H1 (cell line): ENCODE data around the gene SLC28A2. TPM values are rescaled to one million over a fixed set of nuclear protein-coding genes. Genes with fewer than 3 reads are reported as not detected.
"Not testable (repeated sequence)": the region's sequence is repeated elsewhere in the genome, so short reads cannot be mapped to it uniquely, and the experiment has no call there.

Experiments used
- CTCF ChIA-PET: fragments of 300-600 bp; sonication (Branson Sonifier 250); formaldehyde crosslinking; loops from one replicate; lab custom pipeline; 2021; ENCODE audit not compliant: partially characterized antibody; lab: Charles Lee
- POLR2A ChIA-PET: fragments of 300-600 bp; sonication (Branson Sonifier 250); formaldehyde crosslinking; loops from one replicate; lab custom pipeline; 2021; ENCODE audit warnings: inconsistent platforms; ENCODE audit not compliant: partially characterized antibody; lab: Charles Lee
- DNase-seq, 2 experiments: peaks; one replicate each; pipeline versions ENCODE4 v3.0.0 to v3.0.0-alpha.2; 2010 to 2022; ENCODE audit warnings: low spot score in 2 of 2, low read depth in 1 of 2, mixed read lengths in 1 of 2
- FAIRE-seq: peaks from 2 replicates; lab custom pipeline; 2011; peaks lifted over from hg19 to GRCh38; lab: Jason Lieb, UNC
- H2AFZ ChIP-seq: 2 replicates; pipeline ENCODE4 v1.8.1; 2012; ENCODE audit warnings: low read length, inconsistent platforms
- H2AK5ac ChIP-seq: 2 replicates; pipeline ENCODE4 v1.6.1; 2013; ENCODE audit warnings: low read depth, low read length
- H2BK120ac ChIP-seq: replicated peaks from 2 replicates; pipeline ENCODE3; 2013; ENCODE audit warnings: low read depth, low read length, inconsistent platforms
- H2BK12ac ChIP-seq: 2 replicates; pipeline ENCODE4 v1.6.1; 2013; ENCODE audit warnings: low read depth, low read length
- H2BK15ac ChIP-seq: 2 replicates; pipeline ENCODE4 v1.6.1; 2013; ENCODE audit warnings: low read length
- H2BK20ac ChIP-seq: 2 replicates; pipeline ENCODE4 v1.6.1; 2013; ENCODE audit warnings: low read length
- H2BK5ac ChIP-seq: 2 replicates; pipeline ENCODE4 v1.6.1; 2013; ENCODE audit warnings: low read depth, low read length
- H3K14ac ChIP-seq: 2 replicates; pipeline ENCODE4 v1.6.1; 2013; ENCODE audit warnings: inconsistent platforms; ENCODE audit not compliant: insufficient read length
- H3K18ac ChIP-seq: 2 replicates; pipeline ENCODE4 v1.6.1; 2013; ENCODE audit warnings: low read length; ENCODE audit errors: extremely low read depth
- H3K23ac ChIP-seq: 2 replicates; pipeline ENCODE4 v1.6.1; 2013; ENCODE audit warnings: inconsistent platforms; ENCODE audit not compliant: insufficient read length
- H3K23me2 ChIP-seq: 2 replicates; pipeline ENCODE4 v1.6.1; 2013; ENCODE audit warnings: low read depth, low read length
- H3K27ac ChIP-seq: 2 replicates; pipeline ENCODE4 v1.6.1; 2011; ENCODE audit warnings: low read depth, low read length, inconsistent platforms
- H3K27me3 ChIP-seq, 4 experiments: replicated peaks in 1 of 4; 1 replicate in 1 of 4; 2 replicates in 3 of 4; pipeline versions ENCODE4 v1.6.1 to v1.8.1; 2011 to 2013; ENCODE audit warnings: low read length in 3 of 4, mild to moderate bottlenecking in 3 of 4, inconsistent platforms in 2 of 4, mixed read lengths in 2 of 4, moderate library complexity in 1 of 4; ENCODE audit not compliant: control insufficient read depth in 3 of 4, insufficient read depth in 3 of 4; ENCODE audit errors: extremely low read depth in 1 of 4
- H3K36me3 ChIP-seq, 4 experiments: 2 replicates each; pipeline versions ENCODE4 v1.6.1 to v1.8.1; 2011 to 2013; ENCODE audit warnings: mild to moderate bottlenecking in 4 of 4, low read length in 3 of 4, moderate library complexity in 2 of 4, control low read depth in 1 of 4, inconsistent platforms in 1 of 4; ENCODE audit not compliant: insufficient read depth in 4 of 4, control insufficient read depth in 2 of 4
- H3K4ac ChIP-seq: replicated peaks from 2 replicates; pipeline ENCODE3; 2013; ENCODE audit warnings: low read length, low read depth, mixed read lengths, inconsistent platforms; ENCODE audit not compliant: insufficient read length
- H3K4me1 ChIP-seq, 4 experiments: replicated peaks in 1 of 4; 1 replicate in 1 of 4; 2 replicates in 3 of 4; pipeline versions ENCODE4 v1.6.1 to v1.8.1; 2011 to 2013; ENCODE audit warnings: low read length in 3 of 4, inconsistent platforms in 2 of 4, mixed read lengths in 1 of 4; ENCODE audit not compliant: insufficient read depth in 4 of 4, control insufficient read depth in 3 of 4
- H3K4me2 ChIP-seq, 2 experiments: 2 replicates each; pipeline versions ENCODE4 v1.6.1 to v1.8.1; 2011 to 2013; ENCODE audit warnings: low read depth in 2 of 2, low read length in 2 of 2, control low read depth in 1 of 2, inconsistent platforms in 1 of 2, mild to moderate bottlenecking in 1 of 2; ENCODE audit not compliant: insufficient read depth in 1 of 2
- H3K4me3 ChIP-seq, 4 experiments: fragments of 200-600, 300-600 bp in 1 of 4; sonication (generic), shearing (Covaris generic), sonication (Bioruptor Twin) in 1 of 4; 2 replicates each; pipeline versions ENCODE4 v1.5.1 to v1.8.1; 2011 to 2016; ENCODE audit warnings: low read length in 4 of 4, low read depth in 3 of 4, control low read depth in 2 of 4, inconsistent platforms in 2 of 4, mild to moderate bottlenecking in 2 of 4, mixed read lengths in 1 of 4, moderate library complexity in 1 of 4; ENCODE audit not compliant: insufficient read depth in 2 of 4; ENCODE audit errors: extremely low read depth in 1 of 4
- H3K56ac ChIP-seq: replicated peaks from 2 replicates; pipeline ENCODE3; 2013; ENCODE audit warnings: low read depth, mild to moderate bottlenecking, mixed read lengths, low read length, inconsistent platforms; ENCODE audit not compliant: insufficient read length
- H3K79me1 ChIP-seq: 2 replicates; pipeline ENCODE4 v1.6.1; 2013; ENCODE audit warnings: low read depth, low read length, control low read depth
- H3K79me2 ChIP-seq, 2 experiments: 2 replicates each; pipeline versions ENCODE4 v1.6.1 to v1.8.1; 2012 to 2013; ENCODE audit warnings: low read length in 2 of 2, mild to moderate bottlenecking in 2 of 2, inconsistent platforms in 1 of 2; ENCODE audit not compliant: insufficient read depth in 2 of 2, control insufficient read depth in 1 of 2
- H3K9ac ChIP-seq, 4 experiments: replicated peaks in 1 of 4; 1 replicate in 1 of 4; 2 replicates in 3 of 4; pipeline versions ENCODE4 v1.6.1 to v1.8.1; 2011 to 2013; ENCODE audit warnings: low read depth in 3 of 4, low read length in 3 of 4, control low read depth in 2 of 4, mild to moderate bottlenecking in 2 of 4, moderate library complexity in 2 of 4, inconsistent platforms in 1 of 4; ENCODE audit errors: extremely low read depth in 1 of 4
- H3K9me3 ChIP-seq, 2 experiments: 2 replicates each; pipeline versions ENCODE4 v1.6.1 to v1.8.1; 2012 to 2013; ENCODE audit warnings: mild to moderate bottlenecking in 2 of 2, moderate library complexity in 2 of 2, control low read depth in 1 of 2, inconsistent platforms in 1 of 2, low read depth in 1 of 2, low read length in 1 of 2, mixed read lengths in 1 of 2; ENCODE audit not compliant: insufficient read depth in 2 of 2
- H4K20me1 ChIP-seq, 2 experiments: replicated peaks in 1 of 2; 2 replicates each; pipeline versions ENCODE3 to v1.8.1; 2011 to 2013; ENCODE audit warnings: inconsistent platforms in 2 of 2, low read length in 2 of 2, mild to moderate bottlenecking in 1 of 2; ENCODE audit not compliant: insufficient read depth in 2 of 2, control insufficient read depth in 1 of 2
- H4K5ac ChIP-seq: 2 replicates; pipeline ENCODE4 v1.6.1; 2013; ENCODE audit warnings: low read length, low read depth, mixed read lengths, inconsistent platforms; ENCODE audit not compliant: insufficient read length
- H4K8ac ChIP-seq: 2 replicates; pipeline ENCODE4 v1.8.0; 2013; ENCODE audit warnings: mild to moderate bottlenecking, moderate library complexity, low read length, inconsistent platforms; ENCODE audit not compliant: insufficient read depth; ENCODE audit errors: extremely low read depth
- H4K91ac ChIP-seq: replicated peaks from 2 replicates; pipeline ENCODE3; 2013; ENCODE audit warnings: low read length, mixed read lengths, inconsistent platforms; ENCODE audit not compliant: insufficient read length
- KDM4A ChIP-seq: IDR thresholded peaks from one replicate; pipeline ENCODE4 v1.7.1; 2012; ENCODE audit warnings: low read depth, mild to moderate bottlenecking, moderate library complexity, low read length, inconsistent platforms; ENCODE audit not compliant: severe bottlenecking
- KDM5A ChIP-seq: fragments of 200-600 bp; IDR thresholded peaks from 2 replicates; pipeline ENCODE4 v1.7.1; 2012; ENCODE audit warnings: mild to moderate bottlenecking, low read length, inconsistent platforms, mixed read lengths
- POLR2A ChIP-seq, 2 experiments: IDR thresholded peaks; 1 replicate in 1 of 2; 2 replicates in 1 of 2; pipeline ENCODE4 v1.6.1; 2011; ENCODE audit warnings: low read depth in 2 of 2, low read length in 2 of 2, mild to moderate bottlenecking in 2 of 2; ENCODE audit errors: control extremely low read depth in 1 of 2
- SP4 ChIP-seq: IDR thresholded peaks from 2 replicates; pipeline ENCODE4 v1.6.1; 2012; ENCODE audit warnings: low read length, inconsistent platforms
- WGBS, 2 experiments: shearing (Covaris generic) in 1 of 2; methylation state at CpG; one replicate each; pipeline versions ENCODE4 v1.1.6 to v1.1.7; 2013 to 2015; ENCODE audit warnings: low lambda C conversion rate in 2 of 2, mixed read lengths in 2 of 2, inconsistent platforms in 1 of 2, low coverage in 1 of 2, missing lambda C conversion rate in 1 of 2; ENCODE audit not compliant: insufficient replicate concordance in 2 of 2, insufficient coverage in 1 of 2, insufficient read length in 1 of 2; ENCODE audit errors: extremely low coverage in 1 of 2, missing lambda C conversion rate in 1 of 2; 5-methylcytosine and 5-hydroxymethylcytosine counted together
- polyA plus RNA-seq, 7 experiments: library from polyadenylated mRNA; depleted of rRNA in 3 of 7; stranded (reverse) in 5 of 7; unstranded in 2 of 7; fragments of >200 nt in 5 of 7; fragments of 200-250 nt in 2 of 7; gene quantifications; 1 replicate in 5 of 7; 2 replicates in 1 of 7; 4 replicates in 1 of 7; pipeline versions ENCODE4 v1.2.1 to v1.2.3, GENCODE V29; 2011 to 2013; ENCODE audit warnings: missing spikeins in 2 of 7, mixed read lengths in 2 of 7
- total RNA-seq: library from RNA; stranded (reverse); fragmentation: NEBNext Ultra II Directional; extraction: Animal tissue kit (Norgen Biotek cat#: 25700); gene quantifications from 2 replicates; pipeline ENCODE4 v1.2.1, GENCODE V29; 2021

SLC28A2 gene
- total and polyA plus RNA-seq, 2 of the 8 experiments (the other 6 are each of a cell fraction or from before 2014, with no cell fraction given), result 0.11 TPM; not detected in 1

DNA sequence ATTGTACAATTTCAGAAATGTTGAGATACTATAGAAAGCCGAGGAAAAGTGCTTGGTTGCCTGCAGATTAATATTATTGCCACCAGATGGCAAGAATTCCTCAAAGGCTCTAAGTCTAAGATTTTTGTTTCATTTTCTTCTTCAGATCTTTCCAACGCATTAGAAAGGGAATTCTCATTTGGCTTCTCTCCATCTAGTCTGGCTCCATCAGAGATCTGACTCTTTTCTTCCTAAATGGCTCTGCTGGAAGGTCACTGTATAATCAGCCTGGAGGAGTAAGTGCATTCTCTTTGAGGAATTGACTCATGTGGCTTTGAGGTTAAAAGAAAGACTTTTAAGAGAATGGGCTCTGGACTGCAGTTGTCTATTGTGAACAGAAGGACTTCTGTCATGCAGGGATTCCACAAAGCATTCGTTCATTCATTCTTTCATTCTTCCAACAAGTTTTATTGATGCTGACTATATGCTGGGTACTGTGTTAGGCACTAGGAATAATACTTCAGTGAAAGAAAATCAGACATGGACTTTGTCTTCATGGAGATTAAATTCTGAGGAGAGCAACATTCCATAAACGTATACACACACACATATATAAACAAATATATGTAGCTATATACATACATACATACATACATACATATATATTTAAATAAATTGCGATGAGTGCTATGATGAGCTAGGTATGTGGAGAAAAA is 55.3 kb downstream of the SLC28A2 start (continued):
- TF ChIP-seq KDM5A, result no peak
- TF ChIP-seq POLR2A (IDR thresholded peaks at IDR 0.05; ENCODE audit: control extremely low read depth in 1 of 2, low read depth in 2 of 2, low read length in 2 of 2), result no peak
- TF ChIP-seq SP4, result no peak
- no peak for TF ChIP-seq KDM4A

DNA sequence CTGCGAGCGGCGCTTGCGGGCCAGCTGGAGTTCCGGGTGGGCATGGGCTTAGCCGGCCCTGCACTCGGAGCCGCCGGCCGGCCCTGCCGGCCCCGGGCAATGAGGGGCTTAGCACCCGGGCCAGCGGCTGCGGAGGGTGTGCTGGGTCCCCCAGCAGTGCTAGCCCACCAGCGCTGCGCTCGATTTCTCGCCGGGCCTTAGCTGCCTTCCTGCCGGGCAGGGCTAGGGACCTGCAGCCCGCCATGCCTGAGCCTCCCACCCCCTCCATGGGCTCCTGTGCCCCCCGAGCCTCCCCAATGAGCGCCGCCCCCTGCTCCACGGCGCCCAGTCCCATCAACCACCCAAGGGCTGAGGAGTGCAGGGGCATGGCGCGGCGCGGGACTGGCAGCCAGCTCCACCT is 62.1 kb downstream of the SLC28A2 start:
- not testable (repeated sequence) for H3K56ac ChIP-seq, H3K4me2 ChIP-seq, H2BK20ac ChIP-seq, H3K9me3 ChIP-seq, H3K9ac ChIP-seq, H4K5ac ChIP-seq, H4K91ac ChIP-seq, H2BK15ac ChIP-seq, H3K79me1 ChIP-seq, H3K18ac ChIP-seq, H3K4me1 ChIP-seq, H2BK5ac ChIP-seq, H2AK5ac ChIP-seq, H3K23ac ChIP-seq, H3K4me3 ChIP-seq, H4K8ac ChIP-seq, H3K4ac ChIP-seq, FAIRE-seq, H2BK120ac ChIP-seq, H3K36me3 ChIP-seq, H2BK12ac ChIP-seq, H3K23me2 ChIP-seq, DNase-seq, H3K79me2 ChIP-seq, H3K27me3 ChIP-seq, H2AFZ ChIP-seq, H3K14ac ChIP-seq, H3K27ac ChIP-seq, H4K20me1 ChIP-seq
- 88% methylated on average over 23 of the region's 31 CpGs; no CpG with 5 or more reads in 1 of the 2 experiments for WGBS, 2 experiments
- POLR2A ChIA-PET, result interaction anchor here (1.6 kb wide), 1 partner anchor 88 kb away, joined by 9 read pairs; a partner anchor contains a TSS
- CTCF ChIA-PET, result interaction anchor here (0.9 to 2.1 kb wide), 13 partner anchors 9 to 212 kb away, joined by 3 to 10 read pairs (median 4); a partner anchor contains a TSS
